SK-N-SH treated with all-trans-retinoic acid at 6 μM for 48 hours (cell line): Measurements from ENCODE around the gene CHST12.

Source experiments
- BACH2 ChIP-seq: fragments of 250-450 bp; sonication (Bioruptor Pico); IDR thresholded peaks from 2 replicates; pipeline ENCODE4 v1.9.0; 2021; ENCODE audit warnings: mild to moderate bottlenecking, borderline replicate concordance
- CREB5 ChIP-seq: fragments of 250-450 bp; sonication (Bioruptor Pico); IDR thresholded peaks from 2 replicates; pipeline ENCODE4 v1.5.1; 2020; ENCODE audit warnings: low read depth, mild to moderate bottlenecking, moderate library complexity
- CSDC2 ChIP-seq: fragments of 250-450 bp; sonication (Bioruptor Pico); IDR thresholded peaks from 2 replicates; pipeline ENCODE4 v1.5.0; 2020; ENCODE audit warnings: mild to moderate bottlenecking, moderate library complexity
- PATZ1 ChIP-seq: fragments of 250-450 bp; sonication (Bioruptor Pico); IDR thresholded peaks from 2 replicates; pipeline ENCODE4 v1.8.0; 2020; ENCODE audit warnings: mild to moderate bottlenecking, moderate library complexity, borderline replicate concordance
- RARB ChIP-seq: fragments of 250-450 bp; sonication (Bioruptor Pico); IDR thresholded peaks from 2 replicates; pipeline ENCODE4 v1.8.0; 2021; ENCODE audit warnings: mild to moderate bottlenecking, moderate library complexity
- TCF4 ChIP-seq: fragments of 250-450 bp; sonication (Bioruptor Pico); IDR thresholded peaks from 2 replicates; pipeline ENCODE4 v1.8.0; 2021; ENCODE audit warnings: mild to moderate bottlenecking, moderate library complexity, borderline replicate concordance
- TOX ChIP-seq: fragments of 250-450 bp; sonication (Bioruptor Pico); IDR thresholded peaks from 2 replicates; pipeline ENCODE4 v1.8.0; 2021; ENCODE audit warnings: mild to moderate bottlenecking, moderate library complexity, borderline replicate concordance
- ZNF70 ChIP-seq: fragments of 450-650 bp; formaldehyde crosslinking; IDR thresholded peaks from 2 replicates; pipeline ENCODE4 v1.5.0; 2020; ENCODE audit warnings: mild to moderate bottlenecking, moderate library complexity

DNA sequence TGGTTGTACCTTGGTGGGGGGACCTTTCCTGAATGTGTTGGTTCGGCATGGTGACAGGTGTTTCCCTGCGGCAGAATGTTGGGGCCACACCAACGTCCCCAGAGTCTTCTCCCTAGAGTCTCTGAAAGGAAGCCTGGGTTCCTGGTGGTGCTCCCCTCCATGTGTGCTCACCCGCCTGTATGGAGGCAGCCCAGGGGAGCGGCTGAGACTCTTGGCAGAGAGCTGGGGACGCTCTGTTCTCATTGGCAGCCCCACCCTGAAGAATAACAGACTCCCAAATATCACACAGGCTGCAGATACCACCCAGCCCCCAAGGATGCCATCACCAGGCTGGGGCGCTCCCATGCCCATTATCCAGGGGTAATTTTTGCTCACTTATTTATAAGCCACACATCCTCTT is 34.8 kb downstream of the CHST12 start:
- TF ChIP-seq ZNF70 (CRISPR knock-in tag) (no peak), PATZ1 (no peak), TCF4 (CRISPR knock-in tag) (no peak), TOX (CRISPR knock-in tag) (no peak), CSDC2 (CRISPR knock-in tag) (no peak), RARB (CRISPR knock-in tag) (no peak), CREB5 (CRISPR knock-in tag) (no peak), BACH2 (no peak)
